GM19452 (cell line): ENCODE measurements around the gene BEND7.

Source experiments
- ATAC-seq: cut with Tn5 transposase; IDR thresholded peaks from one replicate; pipeline ENCODE4 v1.9.1; 2021; ENCODE audit not compliant: unreplicated experiment

The BEND7 gene

DNA sequence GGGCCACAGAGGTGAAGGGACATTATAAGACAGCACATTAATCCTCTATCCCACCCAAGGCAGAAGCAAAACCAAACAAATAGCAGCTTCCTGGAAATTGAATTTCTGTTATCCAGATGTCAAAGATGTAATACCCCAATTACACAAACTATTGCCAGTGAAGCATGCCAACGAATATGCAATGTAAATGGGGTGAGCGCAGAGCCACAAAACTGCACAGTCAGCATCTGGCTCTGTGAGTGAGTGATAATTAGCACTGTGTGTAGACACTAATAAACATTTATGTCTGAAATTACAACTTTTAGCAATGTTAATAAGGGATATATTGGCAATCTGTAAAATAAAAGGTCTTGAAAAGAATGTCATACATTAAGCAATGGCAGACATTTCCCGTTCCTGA, 3.2 kb downstream of the BEND7 start:
- ATAC-seq, result no peak

GRCh38 chr10:13521026-13521425, 7.8 kb downstream of the BEND7 start:
- ATAC-seq, result no peak

- ATAC-seq, result no peak
Measured at GRCh38 chr10:13520194-13520593, 8.6 kb downstream of the BEND7 start.

GRCh38 chr10:13518076-13518692, 10.6 kb downstream of the BEND7 start:
- ATAC-seq, result no peak

DNA sequence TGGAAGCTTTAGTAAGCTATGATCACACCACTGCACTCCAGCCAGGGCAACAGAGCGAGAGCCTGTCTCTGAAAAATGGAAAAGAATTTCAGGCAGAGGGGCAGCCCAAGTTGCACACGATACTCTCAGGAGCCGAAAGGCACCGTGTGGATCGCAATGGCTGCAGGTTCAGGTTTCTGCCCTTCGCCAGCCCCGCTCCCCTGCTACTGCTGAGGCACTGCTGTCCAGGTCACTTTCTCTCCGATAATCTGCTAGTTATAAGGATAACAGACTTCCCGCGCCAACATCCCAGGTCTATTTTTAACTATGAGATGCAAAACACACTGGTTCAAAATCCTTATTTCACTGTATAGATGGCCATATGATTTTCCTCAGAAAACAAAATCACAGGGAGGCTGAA, 11.1 kb downstream of the BEND7 start:
- no peak for ATAC-seq

- ATAC-seq, result no peak
Measured at GRCh38 chr10:13516176-13516575, 12.6 kb downstream of the BEND7 start.

GRCh38 chr10:13515467-13515866, 13.3 kb downstream of the BEND7 start:
- ATAC-seq, result no peak

- no peak for ATAC-seq
Measured at GRCh38 chr10:13514296-13514695, 14.5 kb downstream of the BEND7 start.

GRCh38 chr10:13512564-13512963, 16.2 kb downstream of the BEND7 start:
- no peak for ATAC-seq

DNA sequence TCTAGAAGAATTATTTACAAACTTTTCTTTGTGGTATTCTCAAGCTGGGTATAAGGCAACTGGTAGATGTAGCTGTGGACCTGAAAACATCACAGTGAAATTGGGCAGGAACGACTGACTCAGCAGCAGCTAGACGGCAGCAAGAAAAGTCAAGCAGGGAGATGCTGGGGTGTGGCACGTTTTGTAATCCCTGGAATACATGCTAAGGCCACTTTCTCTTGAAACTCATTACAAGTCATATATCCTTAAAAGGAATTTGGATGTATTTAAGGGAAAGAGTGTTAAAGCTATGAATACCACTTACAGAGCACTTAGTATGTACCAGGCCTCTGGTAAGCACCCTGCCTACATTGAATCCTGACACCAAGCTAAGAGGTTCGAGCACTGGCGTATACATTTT, 17.4 kb downstream of the BEND7 start:
- no peak for ATAC-seq

- ATAC-seq, result no peak
Measured at GRCh38 chr10:13505052-13505680, 23.6 kb downstream of the BEND7 start.

DNA sequence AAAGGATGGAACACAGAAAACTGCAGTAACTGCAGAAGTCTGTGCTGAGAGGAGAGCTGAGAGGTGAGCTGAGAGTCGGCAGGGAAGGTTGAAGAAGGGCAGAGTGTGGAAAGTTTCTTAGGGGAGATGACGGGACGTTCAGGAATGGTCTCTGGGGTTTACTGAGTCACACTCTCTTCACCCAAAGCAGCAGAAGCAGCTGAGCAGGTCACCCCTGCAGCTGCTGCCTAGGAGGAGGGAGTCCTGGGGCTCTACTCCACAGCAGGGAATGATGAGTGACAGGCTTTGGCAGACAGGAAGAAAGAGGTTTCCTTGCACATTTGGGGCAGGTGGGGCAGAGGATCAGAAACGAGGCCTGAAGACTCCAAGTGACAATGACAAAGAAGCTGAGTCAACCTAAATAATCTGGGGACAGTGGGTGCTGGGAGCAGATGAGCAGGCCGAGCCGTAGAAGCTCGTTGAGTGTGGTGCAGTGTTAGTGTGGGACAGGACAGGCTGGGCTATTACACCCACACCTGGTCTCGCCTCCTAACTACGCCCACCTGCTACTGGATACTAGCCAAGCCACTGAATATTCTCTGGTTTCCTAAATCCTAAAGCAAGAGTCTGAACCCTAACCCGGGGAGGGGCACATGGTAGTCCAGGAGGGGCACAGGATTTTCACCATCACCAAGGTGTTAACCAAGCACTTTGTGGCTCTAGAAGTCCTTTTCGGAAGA, 24.9 kb downstream of the BEND7 start:
- ATAC-seq, result no peak

- ATAC-seq, result no peak
Measured at GRCh38 chr10:13502380-13502779, 26.4 kb downstream of the BEND7 start.

- ATAC-seq, result no peak
Measured at GRCh38 chr10:13500201-13500600, 28.6 kb downstream of the BEND7 start.

DNA sequence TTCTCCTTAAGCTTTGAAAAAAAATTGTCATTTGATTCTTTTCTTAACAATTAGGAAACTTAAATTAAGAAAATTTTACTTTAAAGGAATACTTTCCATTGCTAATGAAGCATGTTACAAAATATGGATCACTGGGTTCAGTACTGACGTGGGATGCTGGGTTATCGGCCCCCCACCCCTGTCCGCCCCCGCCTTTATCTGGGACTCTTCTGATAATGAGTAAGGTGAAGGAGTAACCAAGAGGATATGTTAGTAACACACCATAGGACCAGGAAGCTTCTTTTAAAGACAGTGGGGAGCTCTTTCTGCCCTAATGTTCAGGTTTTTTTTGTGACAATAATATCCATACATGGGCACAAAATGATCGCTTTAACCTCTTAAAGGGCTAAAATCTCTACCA, 29.7 kb downstream of the BEND7 start:
- ATAC-seq, result no peak

DNA sequence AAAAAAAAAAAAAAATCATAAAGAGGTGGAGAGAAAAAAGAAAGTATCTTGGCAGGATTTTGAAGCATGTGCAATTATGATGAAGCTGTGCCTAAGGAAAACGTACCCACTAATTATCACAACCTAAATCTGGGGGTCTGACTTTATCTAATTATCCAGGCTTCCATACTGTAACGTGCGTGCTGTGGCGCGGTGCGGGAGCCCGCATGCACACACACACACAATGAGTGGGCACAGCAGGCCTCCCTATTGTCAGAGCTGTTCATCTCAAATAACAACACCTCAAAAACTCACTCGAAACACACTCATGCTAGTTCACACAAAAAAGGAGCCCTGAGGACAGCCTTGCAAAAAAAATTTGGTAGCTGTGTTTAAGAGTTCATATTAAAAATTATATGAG, 31.9 kb downstream of the BEND7 start:
- ATAC-seq, result no peak

DNA sequence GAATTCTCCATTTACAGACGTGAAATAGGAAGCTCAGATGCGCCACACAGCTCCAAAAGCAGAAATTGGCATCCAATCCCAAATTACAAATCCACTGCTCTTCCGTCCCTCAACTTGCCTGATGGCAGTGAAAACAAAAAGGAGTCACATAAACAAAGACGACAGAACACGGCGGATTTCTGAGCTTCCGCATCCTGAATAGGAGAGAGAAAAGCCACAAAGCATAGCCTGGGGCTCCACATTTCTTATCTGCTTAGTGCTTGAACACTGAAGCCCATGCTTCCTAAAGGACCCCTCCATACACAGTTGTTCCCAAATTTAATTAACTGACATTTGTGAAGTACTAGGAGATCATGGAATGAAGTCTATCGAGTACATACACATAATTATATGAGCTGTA, 32.6 kb downstream of the BEND7 start:
- ATAC-seq, result no peak

- ATAC-seq, result no peak
Measured at GRCh38 chr10:13492493-13493180, 36.2 kb downstream of the BEND7 start.

GRCh38 chr10:13491747-13492360, 37.0 kb downstream of the BEND7 start:
- no peak for ATAC-seq

DNA sequence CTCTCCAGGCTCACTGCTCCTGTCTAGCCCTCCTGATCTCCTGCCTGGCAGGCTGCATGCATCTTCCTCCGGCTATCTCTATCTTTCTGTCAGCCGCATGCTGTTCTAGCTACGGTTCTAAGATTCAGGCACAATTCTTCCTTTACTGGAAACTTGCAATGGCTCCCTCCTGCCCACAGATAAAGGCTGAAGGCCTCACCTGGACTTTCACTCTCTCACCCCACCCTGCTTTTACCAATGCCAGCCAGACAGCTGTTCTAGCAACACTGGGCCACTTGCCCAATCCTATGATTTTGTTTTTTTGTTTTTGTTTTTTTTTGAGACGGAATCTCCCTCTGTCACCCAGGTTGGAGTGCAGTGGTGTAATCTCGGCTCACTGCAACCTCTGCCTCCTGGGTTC, 38.3 kb downstream of the BEND7 start:
- no peak for ATAC-seq

GRCh38 chr10:13489035-13489599, 39.7 kb downstream of the BEND7 start:
- no peak for ATAC-seq
